RPMI7951 (cell line): ENCODE results near the gene TMLHE. TPM values are rescaled to one million over a fixed set of nuclear protein-coding genes. Genes with fewer than 3 reads are reported as not detected.
A peak's percentile ranks its signal among the peaks of the same experiment; 100 is the strongest.
"Not testable (repeated sequence)": the region's sequence is repeated elsewhere in the genome, so short reads cannot be mapped to it uniquely, and the experiment has no call there.

Experiments used
- DNase-seq: peaks from one replicate; pipeline ENCODE4 v3.0.0-alpha.2; 2012; ENCODE audit warnings: low read depth
- total RNA-seq: library from RNA; depleted of rRNA; stranded (reverse); fragments of >200 nt; shearing (Covaris generic); gene quantifications from 2 replicates; pipeline ENCODE4 v1.2.3, GENCODE V29; 2014; rRNA removed

Gene TMLHE, protein sequence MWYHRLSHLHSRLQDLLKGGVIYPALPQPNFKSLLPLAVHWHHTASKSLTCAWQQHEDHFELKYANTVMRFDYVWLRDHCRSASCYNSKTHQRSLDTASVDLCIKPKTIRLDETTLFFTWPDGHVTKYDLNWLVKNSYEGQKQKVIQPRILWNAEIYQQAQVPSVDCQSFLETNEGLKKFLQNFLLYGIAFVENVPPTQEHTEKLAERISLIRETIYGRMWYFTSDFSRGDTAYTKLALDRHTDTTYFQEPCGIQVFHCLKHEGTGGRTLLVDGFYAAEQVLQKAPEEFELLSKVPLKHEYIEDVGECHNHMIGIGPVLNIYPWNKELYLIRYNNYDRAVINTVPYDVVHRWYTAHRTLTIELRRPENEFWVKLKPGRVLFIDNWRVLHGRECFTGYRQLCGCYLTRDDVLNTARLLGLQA
- total RNA-seq: 11.3 and 17.2 TPM in 2 replicates

DNA sequence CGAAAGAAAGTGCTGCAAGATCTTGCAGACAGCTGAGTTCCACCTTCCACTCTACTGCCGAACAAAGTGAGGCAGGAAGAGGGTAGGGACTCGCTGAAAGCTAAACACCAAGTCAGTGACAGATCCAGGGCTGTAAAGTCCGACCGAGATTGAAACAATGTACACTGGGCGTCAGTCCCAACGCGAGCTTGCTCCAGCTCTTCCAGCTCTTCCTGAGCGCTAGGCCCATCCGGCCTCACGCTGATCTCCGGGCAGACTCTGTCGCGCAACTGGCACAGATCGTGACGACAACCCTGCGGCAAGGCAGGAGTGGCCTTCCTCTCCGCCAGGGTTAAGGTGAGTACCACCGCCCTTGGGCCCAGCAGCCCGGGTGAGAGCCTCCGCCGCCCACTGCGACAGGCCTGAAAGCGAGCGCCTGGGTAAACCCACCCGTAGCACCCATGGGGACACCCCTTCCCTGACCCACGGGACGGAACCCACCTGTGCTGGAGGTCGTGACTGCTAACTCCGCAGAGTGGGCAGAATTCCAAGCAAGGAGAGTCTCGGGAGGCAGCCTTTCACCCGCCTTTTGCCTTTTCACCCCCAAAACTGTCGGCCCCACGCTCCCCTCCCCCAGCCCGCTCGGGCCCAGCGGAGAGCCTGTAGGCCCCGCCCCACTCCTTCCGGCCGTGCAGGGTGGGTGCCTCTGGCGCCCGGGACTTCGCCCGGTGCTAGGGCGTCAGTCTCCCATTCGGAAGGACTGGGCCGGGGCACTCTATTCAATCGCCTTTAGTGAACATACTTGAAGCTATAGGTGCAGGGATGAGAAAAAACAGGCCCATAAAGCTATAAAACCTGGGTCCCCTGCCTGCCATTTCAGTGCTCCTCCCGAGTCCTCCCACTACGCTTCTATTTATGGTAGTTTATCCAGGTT lies at the start of gene TMLHE, which contains the start of gene SPRY3:
Gene TMLHE (minus strand): TSS at position 641 of the 913 bp plus-strand sequence. CDS start 67,676 bp downstream, outside the sequence.
Gene SPRY3 (plus strand): TSS at position 275 of the 913 bp plus-strand sequence.
- DNase-seq: peak; percentile 69

DNA sequence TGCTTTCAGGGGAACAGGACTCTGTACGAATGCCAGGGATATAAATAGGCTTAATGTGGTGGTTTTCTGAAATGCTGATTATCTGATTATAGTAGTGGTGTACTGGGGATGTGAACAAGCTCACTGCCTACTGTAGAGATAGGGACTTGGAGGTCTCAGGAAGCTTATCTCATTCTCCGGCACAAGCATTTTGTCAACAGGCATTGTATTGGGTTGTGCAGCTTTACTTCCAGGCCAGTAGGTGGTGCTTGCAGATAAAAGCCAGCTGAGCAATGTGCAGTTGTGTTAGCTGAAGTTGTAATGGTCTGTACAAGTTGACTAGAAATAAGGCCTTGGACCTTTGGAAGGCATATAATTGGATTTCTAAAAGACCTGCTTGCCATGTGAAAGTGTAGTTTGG lies 49.5 kb upstream of the TMLHE start:
- DNase-seq: peak; percentile 3

DNA sequence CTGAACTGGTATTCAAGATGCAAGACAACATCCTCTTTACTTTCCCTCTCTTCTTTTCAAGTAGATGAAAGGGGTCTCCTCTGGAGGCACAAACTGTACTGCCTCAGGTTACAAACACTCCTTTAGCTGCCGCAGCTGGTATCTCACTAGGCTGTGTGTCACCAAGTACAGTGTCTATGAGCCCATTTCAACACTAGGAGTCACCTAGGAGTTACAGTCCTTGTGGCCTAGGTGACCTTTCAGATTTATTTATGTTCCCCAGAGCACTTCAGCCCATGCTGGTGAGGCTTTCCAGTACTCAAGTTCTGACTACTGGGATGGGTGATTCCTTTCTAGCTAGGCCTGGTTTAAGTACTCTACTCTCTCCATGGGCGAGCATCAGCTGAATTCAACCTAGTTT lies 32.4 kb upstream of the TMLHE start:
- no peak for DNase-seq

- DNase-seq: no peak
These were observed 30.5 kb upstream of the TMLHE start for GRCh38 chrX:155643240-155643639.

GRCh38 chrX:155641371-155641770 lies 28.6 kb upstream of the TMLHE start:
- peak; percentile 15 for DNase-seq

- DNase-seq: no peak
These were observed 25.0 kb upstream of the TMLHE start for GRCh38 chrX:155637714-155638113.

GRCh38 chrX:155635019-155635418 lies 22.3 kb upstream of the TMLHE start:
- not testable (repeated sequence) for DNase-seq

DNA sequence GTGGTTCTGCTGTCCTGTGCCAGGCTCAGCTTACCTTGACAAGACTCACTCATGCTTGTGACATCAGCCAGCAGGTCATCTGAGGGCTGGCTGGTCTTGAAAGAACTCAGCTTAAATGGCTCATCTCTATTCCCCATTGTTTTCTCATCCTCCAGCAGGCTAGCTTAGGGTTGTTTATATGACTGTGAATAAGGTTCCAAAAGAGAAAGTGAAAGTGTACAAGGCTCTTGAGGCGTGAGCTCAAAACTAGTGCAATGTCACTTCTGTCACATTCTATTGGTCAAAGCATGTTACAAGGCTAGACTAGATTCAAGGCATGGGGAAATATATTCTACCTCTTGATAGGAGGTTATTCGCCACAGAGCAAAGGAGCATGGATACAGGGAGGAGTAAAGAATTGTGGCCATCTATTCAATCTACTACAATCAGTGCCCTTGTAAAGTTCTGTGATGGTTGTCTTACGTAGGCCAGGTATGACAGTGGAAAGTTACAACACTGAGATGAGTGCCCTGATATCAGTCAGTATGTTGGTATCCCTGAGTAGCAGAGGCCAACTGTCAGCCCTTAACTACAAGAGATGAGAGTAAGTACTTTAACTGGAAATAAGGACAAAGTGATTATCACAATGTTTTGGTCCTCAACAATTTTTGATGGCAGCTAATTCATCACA lies 19.8 kb upstream of the TMLHE start:
- DNase-seq: peak; percentile 75

GRCh38 chrX:155620110-155620509 lies 7.4 kb upstream of the TMLHE start:
- DNase-seq: not testable (repeated sequence)

DNA sequence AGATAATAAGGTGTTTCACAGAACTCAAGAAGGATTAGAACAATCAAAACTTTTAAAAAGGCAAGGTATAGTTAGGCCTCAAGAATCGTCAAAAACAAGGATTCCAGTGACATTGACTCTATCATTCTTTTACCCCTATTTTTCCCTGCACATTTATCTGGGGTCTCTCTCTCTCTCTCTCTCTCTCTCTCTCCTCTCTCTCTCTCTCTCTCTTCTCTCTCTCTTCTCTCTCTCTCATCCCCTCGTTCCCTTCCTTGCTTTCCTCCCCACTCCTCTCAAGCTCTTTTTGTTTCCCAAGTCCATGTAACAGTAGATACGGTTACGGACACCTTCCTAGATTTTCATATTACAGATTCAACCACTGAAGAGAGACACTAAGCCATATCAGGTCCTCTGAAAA lies 3.2 kb upstream of the TMLHE start:
- no peak for DNase-seq

DNA sequence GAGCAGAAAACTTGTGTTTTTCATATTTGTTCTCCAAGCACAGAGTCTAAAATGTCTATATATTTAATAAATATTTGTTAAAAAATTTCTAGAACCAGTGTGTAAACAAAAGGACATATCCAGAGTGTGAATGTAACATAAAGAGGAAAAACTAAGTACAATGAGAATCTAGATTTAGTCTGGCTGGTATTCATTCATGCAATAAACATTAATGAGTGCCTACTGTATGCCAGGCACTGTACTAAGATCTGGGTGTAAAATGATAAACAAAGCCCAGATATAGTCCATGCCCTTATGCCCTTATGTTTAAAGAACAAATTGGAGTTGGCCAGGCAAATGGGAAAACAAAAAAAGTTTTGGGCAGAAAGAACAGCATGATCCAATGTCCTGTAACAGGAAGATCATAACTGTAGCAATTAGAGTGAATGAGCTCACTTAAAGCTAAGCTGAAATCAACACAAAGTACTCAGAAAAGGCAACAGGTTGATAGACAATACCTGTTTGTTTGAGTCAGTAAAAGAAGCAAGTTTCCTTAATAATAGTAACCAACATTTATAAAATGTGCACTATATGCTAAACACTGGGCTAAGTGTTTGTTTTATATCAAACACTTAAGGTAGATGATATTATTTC lies 1.3 kb upstream of the TMLHE start:
- DNase-seq: no peak

DNA sequence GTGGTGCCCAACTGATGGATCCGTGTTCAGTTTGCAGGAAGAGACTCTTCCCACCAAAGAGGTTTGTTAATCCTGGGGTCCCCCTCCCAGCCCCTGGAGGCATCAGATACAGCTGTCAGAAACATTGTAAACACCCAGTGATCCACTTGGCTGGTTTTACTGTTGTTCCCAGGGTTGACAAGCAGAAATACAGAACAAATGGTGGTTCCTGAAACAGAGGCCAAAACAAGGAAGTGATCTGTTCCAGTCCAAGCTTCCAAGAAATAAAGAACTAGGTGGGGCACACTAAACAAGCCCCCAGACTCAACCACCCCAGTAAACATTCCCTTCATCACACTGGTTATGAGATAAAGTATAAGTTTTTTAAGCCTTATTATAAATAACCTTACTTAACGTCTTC lies 1.4 kb downstream of the TMLHE start:
- DNase-seq: no peak

- DNase-seq: no peak
These were observed 19.8 kb downstream of the TMLHE start for GRCh38 chrX:155592981-155593380.

GRCh38 chrX:155592331-155592730 lies 20.4 kb downstream of the TMLHE start:
- no peak for DNase-seq

- no peak for DNase-seq
These were observed 35.1 kb downstream of the TMLHE start for GRCh38 chrX:155577682-155578081.

GRCh38 chrX:155563099-155563498 lies 49.7 kb downstream of the TMLHE start:
- no peak for DNase-seq

GRCh38 chrX:155544881-155545280 lies 67.9 kb downstream of the TMLHE start:
- DNase-seq: no peak

GRCh38 chrX:155535866-155536265 lies 76.9 kb downstream of the TMLHE start:
- DNase-seq: no peak

- no peak for DNase-seq
These were observed 78.0 kb downstream of the TMLHE start for GRCh38 chrX:155534800-155535199.

DNA sequence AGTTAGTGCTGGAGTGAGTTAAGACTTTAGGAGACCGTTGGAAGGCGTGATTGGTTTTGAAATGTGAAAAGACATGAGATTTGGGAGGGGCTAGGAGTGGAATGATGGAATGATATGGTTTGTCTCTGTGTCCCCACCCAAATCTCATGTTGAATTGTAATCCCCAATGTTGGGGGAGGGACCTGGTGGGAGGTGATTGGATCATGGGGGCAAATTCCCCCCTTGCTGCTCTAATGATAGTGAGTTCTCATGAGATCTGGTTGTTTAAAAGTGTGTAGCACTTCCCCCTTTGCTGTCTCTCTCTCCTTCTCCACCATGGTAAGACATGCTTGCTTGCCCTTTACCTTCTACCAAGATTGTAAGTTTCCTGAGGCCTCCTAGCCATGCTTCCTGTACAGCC lies 85.7 kb downstream of the TMLHE start:
- not testable (repeated sequence) for DNase-seq

DNA sequence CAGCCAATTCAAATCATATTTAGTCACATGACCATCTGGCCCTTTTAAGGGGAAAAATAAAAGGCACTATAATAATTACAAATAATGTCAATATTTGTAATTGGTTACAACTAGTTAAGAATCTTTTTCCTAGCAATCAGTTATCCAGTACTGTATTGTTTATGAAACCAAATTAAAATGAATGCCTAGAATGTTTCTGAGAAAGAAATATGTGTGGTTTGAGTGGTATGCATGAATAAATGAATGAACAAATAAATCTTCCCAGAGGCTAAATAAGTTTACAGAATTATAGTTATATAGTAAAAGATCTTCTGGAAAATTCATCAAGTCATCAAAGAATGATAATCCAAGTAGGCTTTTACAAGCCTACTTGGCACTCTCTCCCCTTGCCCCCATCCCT lies 98.5 kb downstream of the TMLHE start:
- DNase-seq: no peak
